CD4-positive, alpha-beta T cell treated with Interleukin-17A for 4 hours (primary cell): ENCODE results near the gene LGMN.

ENCODE experiments used
- DNase-seq: peaks from one replicate; pipeline ENCODE4 v3.0.0-alpha.2; 2020; ENCODE audit warnings: mixed read lengths

Gene LGMN

DNA sequence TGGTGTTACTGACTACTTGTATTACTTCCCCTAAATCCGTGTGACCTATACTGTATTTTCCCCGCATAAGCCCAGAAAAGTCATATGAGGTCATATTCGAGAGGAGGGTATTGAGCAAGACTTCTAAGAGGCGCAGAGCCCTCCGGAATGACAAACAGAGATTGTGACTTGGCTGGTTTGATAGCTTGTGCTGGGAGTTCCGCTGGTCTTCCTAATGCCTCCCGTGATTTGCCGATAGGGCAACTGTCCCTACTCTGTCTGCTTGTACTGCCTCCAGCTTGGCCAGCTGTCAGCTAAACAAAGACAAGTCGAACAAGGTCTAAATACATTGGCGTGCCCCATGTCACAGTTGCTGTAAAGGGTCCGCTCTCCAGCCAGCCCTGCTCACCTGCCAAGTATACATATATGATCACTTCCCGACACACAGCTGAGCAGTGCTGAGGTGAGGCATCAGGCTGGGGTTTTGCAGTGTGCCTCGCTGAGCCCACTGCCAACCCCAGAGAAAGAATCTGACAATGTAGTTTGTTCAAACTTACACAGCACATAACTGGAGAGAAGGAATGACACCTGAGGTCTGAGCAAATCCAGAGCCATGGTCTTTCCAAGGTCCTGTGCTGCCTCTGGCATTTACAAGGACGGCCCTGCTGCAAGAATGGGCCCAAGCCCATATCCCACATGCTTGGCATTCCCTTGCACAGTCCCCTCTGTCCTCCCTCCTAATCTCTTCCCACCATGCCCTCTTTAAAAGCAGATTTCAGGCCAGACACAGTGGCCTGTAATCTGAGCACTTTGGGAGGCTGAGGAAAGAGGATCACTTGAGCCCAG, 23.7 kb downstream of the LGMN start:
- DNase-seq = no peak

DNA sequence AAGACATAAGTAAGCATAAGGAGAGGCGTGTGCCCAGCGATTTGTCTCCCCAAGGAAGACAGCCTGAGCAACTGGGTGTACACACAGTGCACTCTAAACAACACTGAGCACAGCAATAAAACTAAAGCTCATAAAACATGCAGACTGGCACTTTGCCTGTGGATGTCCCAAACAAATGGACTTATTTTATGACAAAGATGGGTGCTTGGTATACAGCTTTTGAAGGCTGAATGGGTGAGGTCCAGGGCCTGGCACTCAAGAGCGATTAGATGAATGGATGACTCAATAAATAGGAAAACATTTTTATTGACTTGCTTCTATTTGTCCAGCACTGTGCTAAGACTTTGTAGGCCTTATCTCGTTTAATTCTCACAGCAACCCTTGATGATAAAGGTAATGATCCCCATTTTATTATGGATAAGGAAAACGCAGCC, 28.5 kb downstream of the LGMN start:
- DNase-seq = no peak

DNA sequence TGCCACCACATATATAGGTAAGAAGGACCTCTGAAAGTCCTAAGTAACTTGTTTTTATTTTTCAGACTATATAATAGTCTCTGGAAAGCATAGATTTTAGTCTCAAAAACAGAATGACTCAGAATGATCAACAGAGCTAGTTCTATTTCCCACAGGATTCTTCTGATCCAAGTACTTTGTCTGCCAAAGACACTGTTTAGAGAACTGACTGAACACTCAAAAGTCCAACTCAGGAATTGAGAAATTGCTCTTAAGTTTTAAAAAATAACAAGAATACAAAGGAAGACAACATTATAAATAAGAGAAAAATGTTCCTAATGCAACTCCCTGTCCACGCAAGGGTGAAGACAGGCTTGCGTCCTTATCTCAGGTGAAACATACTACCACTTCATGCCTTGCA, 29.0 kb downstream of the LGMN start:
- DNase-seq = no peak

DNA sequence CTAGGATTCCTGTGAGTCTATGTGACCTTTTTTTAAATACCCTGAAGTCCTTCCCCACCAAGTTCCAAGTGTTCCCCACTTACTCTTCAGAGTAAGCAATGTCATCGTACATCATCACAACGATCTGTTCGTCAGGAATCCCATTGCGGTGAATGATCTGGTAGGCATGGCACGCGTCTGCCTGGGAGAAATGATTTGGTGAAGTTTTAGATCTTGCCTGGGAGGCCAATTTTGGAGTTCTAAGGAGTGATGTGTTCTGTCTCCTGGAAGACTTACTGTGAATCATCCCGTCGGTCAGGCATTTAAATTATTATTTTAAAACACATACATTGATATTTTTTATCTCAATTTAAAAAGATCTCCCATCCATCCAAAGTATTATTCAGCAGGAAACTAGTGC, 29.8 kb downstream of the LGMN start:
- DNase-seq = no peak

DNA sequence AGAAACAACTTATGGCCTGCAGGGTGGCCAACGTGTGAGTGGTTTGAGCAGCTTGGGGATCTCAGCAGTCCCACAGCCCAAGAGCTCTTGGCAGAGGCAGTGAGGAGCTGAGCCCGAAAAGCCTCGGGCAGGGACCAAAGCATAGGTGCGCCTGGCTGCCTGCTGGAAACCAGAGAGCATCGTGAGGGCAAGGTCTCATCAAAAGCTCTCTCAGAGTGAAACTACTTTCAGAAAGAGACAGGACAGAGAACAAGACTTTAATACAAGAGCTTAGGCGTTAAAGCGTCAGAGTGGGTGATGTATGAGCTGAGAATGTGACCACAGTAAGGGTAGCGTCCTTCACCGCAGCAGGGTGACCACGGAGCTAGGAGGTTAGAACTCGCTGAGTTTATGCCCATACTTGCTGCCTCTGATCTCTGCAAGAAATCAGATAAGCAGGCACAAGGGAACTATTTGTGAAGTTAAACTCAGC, 30.8 kb downstream of the LGMN start:
- no peak for DNase-seq

DNA sequence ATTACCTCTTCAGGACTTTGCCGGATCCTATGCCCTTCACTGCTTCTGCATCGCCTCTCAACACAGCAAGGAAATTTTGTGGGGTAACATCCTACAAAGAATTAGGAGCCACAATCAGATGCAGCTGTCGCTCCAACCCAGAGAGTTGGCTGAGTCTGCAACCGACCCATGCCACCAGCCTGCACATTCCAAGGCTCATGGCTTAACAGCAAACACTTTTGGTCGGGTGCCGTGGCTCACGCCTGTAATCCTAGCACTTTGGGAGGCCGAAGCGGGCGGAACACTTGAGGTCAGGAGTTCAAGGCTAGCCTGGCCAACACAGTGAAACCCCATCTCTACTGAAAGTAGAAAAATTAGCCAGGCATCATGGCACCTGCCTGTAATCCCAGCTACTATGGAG, 32.3 kb downstream of the LGMN start:
- DNase-seq = no peak

DNA sequence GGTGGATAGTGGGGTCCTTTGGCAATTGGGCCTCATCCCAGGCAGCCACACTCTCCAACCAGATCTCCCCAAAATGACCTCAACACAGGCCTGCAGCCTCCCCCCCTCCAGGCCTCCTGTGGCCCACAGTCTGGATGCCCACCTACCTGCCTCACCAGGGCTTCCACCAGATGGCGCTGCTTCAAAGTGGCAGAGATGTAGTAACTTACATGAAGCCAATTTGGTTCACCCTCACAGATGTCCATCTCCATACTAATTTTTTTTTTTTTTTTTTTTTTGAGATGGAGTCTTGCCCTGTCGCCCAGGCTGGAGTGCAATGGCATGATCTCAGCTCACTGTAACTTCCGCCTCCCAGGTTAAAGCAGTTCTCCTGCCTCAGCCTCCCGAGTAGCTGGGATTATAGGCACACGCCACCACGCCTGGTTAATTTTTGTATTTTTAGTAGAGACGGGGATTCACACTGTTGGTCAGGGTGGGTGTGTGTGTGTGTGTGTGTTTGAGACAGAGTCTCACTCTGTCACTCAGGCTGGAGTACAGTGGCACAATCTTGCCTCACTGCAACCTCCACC, 33.6 kb downstream of the LGMN start:
- DNase-seq = peak; percentile 88

DNA sequence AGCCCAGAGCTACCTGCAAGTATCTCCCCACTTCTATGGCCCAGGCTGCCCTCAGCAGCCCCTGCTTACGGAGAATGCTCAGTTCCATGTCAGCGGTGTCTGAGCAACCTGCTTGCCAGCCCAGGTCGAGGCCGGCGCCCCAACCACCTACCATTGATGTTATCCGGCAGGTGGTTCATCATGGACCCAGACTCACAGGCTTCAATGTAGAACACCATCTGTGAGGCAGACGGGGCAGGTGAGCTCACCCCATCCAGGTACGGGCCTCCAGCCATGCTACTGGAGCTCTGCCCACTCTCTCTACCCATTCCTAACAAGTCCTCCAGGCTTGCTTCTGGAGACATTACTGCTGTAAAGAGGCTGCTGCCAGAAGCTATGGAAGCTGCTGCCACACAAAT, 35.8 kb downstream of the LGMN start:
- DNase-seq = no peak

DNA sequence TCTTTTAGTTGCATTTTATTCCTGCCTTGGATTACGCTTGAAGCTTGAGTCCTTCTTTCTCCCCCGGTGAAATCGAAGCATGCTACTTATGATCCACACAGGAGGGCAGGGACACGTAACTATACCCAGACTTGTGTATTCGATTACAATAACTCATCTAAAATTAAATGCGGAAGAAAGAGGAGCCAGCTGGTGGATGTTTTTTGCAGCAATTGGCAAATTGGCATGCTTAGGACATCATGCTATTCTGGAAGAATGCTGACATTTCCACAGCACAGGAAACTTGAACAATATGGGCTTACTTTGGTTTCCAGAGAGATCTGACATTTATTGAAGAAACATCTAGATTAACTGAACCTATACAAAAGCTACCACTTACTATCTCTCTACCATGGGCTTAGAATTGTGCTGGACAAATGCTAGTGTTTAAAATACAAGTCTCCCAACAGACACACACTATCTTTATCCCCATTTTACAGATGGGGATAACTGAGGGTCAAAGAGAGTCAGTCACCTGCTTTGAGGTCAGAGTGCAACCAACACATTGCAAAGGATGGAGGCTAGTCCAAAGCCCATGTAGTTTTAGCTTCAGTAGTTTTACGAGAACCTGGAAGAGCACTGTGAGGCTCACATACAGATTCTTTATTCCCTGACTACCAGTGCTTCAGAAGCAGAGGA, 36.3 kb downstream of the LGMN start:
- DNase-seq = no peak

DNA sequence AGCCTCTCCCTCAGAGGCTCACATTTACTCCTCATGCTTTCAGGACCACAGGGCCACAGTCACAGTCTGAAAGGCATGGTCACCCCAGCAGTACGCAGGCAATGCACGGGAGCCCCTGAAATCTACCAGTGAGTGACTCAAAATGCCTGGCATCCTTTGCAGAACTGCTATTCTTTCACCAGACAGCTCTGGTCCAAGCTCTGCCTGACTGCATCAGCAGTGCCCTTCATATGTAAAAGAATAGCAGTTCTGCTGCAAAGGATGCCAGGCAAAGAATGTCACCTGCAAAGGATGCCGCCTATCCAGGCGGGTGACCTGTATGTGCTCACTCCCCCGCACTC, 38.5 kb downstream of the LGMN start:
- DNase-seq = no peak

DNA sequence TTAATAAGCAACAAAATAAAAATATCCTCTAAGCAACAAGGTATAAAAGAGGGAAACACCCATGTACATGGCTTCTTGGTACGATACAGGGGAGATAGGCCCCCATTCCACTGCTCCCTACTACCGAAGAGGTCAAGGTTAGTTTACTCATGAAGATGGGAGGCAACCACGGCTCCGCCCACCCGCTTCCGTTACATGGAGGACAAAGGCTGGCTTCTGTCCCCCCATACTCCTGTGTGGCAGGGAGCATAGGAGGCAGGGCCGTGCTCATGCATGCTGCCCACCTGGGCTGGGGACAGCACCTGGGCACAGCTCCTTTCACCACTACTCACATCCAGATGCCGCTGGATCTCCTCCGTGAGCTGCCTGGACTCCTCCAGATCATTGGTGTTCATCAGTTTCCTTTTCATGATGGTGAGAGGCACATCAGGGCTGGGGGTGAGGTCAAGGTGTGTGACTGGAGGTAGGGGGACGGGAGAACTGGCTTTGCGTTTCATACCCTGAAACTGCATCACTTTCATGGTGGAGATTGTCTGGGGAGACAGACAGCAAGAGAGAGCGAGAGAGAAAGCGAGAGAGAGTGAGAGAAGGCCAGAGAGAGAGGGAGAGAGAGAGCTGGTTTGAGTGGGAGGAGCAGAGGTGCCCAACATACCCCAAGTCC, 39.0 kb downstream of the LGMN start:
- DNase-seq = no peak

DNA sequence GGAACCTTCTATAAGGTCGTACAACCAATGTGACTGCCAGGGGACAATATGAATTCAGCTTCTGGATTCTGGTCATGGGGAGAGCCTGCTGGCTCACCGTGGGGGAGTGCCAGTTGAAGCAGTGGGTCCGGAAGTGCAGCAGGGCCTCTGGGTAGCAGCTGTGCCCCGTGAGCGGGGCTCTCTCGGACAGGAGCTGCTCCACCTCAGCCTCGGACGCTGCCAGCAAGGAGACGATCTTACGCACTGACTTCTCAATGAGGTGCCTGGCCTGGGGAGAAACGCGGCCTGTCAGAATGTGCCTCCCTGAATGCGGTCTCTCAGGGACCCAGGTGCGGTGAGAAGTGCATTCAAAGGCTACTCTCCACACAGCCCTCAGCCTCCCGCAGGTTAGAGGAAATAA, 42.0 kb downstream of the LGMN start:
- DNase-seq = no peak

DNA sequence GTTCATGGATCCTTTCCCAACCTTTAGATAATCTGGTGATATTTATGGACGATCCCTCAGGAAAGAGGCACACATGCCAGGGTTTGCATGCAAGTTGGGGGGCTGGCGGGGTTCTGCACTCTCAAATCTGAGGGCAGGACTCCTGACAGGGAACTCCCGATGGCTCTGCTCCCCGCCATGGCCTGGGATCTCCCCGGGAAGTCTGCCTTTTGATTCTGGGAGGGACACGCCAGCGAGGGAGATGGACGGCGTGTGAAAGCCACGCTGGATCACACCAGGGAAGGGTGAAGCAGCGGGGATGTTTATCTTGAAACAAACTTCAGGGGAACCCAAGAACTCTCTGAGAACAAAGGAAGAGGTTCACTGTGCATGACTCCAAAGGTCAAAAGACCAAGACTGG, 43.6 kb downstream of the LGMN start:
- DNase-seq = no peak

DNA sequence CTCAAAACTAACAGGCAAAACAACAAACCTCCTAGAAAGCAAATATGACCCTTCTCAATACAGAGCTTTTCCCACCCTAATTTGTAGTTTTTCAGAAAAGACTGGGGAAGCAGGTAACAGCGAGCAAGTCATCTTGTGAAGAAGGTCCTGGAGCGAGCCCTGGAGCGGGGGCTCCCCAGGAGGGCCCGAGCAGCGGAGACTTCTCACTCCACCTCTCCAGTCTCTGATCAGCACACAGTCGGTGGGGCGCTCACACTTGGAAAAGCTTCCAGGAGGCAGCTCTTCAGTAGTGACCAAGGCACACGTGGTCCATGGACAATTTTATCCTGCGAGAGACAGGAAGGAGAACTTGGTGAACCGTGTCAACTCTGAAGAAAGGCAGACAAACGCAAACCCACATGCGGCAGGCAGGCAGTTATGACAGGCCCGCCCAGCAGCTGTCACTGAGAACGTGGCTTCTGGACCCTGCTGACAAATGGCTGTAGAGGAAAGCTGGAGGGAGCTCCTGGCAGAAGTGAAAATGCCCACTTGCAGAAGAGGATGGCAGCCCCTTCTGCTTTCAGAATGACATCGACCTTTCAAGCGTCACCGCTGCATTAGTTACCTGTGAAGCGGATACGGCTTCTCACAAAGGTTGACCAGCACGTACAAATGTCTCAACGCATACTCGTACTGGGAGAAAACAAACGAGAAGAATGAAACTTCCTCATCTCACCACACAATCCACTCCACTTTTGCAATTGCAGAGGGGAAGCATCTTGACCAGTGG, 44.2 kb downstream of the LGMN start:
- no peak for DNase-seq

DNA sequence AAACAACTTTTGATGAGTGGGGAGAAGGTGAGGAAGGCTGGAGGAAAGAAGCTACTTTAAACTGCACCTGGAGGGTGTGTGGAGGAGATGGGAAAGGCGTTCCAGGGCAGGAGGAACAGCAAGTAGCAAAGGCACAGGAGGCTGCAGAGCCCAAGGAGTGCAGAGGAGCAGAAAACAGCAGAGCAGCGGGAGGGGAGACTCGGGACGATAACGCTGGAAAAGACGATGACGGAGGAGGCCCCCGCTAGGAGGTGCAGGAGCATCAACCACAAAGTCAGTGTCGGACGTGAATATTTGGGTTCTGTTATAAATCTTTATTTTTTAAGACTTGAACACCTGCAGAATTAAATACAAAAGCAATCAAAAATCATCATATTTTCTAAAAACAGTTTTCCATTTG, 44.9 kb downstream of the LGMN start:
- DNase-seq = no peak

DNA sequence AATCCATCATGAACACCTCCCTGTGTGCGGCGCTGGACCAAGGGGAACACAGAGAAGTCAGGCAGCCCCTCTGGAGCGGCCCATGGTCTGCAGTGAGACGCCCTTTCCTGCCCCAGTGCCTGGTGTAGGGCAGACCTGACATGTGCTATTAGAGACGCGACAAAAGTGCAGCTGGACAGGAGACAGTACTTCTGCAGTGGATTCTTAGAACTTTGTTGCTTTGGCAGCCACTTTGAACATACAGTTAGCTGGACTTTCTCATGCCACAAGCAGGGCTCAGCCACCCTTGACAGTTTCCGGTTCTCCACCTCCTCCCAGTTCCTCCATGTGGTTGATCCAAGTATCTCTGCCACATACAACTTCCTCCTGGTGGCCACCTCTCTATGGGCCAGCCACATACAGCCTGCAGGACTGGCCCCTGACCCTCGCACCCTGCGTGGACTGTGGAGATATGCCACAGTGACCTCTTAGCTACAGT, 45.9 kb downstream of the LGMN start:
- no peak for DNase-seq

DNA sequence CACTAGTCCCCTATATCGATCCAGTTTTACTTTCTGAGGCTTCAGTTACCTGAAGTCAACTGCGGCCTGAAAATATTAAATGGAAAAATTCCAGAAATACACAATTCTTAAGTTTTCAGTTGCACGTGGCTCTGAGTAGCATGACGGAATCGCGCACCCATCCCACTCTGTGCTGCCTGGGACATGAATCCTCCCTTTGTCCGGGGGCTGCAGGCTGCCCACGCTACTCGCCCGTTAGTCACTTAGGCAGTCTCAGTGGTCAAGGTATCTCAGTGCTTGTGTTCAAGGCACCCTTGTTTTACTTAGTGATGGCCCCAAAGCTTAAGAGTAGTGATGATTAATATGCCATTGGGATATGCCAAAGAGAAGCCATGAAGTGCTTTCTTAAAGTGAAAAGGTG, 46.6 kb downstream of the LGMN start:
- no peak for DNase-seq

DNA sequence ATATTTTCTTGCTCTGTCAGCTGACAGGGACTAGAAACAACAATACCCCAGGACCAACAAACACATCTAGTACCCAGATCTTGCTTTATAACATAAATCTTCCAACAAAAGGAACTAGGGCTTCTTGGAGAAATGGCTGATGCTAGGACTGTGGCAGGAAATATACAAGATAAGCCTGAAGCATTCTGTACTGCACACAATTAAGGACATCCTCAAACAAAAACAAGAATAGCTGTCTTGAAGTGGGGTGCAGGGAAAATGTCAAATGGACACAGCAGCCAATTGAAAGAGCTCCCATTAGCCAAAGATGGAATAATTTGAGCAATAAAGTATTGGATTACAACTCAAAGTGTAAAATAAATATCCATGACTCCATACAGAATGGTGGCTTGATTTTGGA, 50.0 kb downstream of the LGMN start:
- no peak for DNase-seq

DNA sequence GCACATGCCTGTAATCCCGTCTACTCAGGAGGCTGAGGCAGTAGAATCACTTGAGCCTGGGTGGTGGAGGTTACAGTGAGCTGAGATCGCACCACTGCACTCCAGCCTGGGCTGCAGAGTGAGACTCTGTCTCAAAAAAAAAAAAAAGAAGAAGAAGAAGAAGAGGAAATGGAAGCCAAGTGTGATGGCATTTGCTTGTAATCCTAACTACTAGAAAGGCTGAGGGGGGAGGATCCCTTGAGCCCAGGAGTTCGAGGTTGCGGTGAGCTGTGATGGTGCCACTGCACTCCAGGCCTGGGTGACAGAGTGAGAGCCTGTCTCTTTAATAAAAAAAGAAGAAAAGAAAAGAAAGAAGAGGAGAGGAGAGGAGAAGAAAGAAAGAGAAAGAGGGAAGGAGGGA, 52.1 kb downstream of the LGMN start:
- DNase-seq = no peak

DNA sequence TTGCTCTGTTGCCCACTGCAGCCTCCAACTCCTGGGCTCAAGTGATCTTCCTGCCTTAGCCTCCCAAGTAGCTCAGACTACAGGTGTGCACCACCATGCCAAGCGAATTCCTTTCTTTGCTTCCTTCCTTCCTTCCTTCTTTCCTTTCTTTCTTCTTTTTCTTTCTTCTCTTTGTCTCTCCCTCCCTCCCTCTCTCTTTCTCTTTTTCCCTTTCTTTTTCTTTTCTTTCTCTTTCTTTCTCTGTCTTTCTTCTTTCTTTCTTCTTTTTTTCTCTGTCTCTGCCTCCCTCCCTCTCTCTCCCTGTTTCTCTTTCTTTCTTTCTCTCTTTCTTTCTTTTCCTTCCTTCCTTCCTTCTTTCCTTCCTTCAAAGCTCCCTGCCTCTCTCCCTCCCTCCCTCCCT, 52.9 kb downstream of the LGMN start:
- DNase-seq = no peak

DNA sequence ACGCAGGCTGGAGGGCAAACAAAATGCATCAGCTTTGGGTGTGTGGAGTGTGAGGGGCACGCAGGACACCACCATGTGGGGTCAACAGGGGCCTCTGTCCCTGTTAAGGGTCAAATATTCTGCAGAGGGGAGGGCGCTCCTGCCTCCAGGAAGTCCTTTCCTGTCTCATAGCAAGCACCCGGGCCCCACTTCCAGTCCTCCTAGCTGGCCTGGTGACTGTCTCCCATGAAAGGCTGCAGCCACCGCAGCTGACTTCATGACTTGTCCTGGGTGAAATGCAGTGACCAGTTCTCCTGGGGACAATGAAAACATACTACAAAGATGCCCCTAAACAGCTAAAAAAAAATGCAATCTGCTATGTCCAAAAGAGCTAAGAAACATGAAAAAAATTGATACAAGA, 53.6 kb downstream of the LGMN start:
- DNase-seq = no peak

DNA sequence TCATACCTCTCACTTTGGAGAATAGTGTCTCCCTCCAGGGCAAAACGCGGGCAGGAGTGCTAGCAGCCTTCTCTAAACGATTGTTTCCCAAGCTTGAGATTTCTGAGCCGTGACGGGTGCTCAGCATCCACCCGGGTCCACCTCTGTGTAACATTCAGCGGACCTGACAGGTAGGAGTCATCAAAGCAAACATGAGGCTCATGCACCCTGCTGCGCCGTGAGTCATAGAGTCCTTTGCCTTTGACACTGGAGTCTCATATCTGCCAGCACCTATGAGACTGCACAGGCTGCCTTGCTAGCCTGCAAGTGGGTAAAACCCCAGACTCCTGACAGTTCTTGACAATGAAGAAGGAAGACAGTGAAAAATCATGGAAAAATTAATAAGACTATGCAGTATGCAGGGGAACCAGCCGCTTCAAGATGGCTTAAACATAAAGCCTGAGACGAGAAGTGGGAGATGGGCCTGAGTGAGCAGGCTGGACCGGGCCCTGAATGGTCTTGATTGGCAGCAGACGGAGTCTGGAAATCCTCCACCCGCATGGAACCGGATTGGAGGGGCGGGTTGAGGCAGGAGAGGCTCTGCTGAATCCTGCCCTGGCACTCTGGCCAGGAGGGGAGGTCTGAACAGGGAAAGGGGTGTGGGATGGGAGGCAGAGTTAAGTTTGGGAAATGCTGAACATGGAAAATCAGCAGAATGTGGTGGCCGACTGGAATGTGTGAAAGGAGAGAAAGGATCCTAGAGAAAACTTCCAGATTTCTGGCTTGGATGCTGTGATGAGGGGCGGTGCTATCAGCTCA, 54.2 kb downstream of the LGMN start:
- DNase-seq = peak; percentile 50
